ENCODE data around the gene HHAT. TPM values are rescaled to one million over a fixed set of nuclear protein-coding genes. Genes with fewer than 3 reads are reported as not detected.

Gene HHAT
- total and polyA plus RNA-seq, 2 donors (not counting 3 experiments of a cell fraction or from before 2014, with no cell fraction given): 2.4 to 4.3 TPM

GRCh38 chr1:210347112-210347511 is 18.4 kb downstream of the HHAT start:
- dilution Hi-C loops (cut with MboI; ENCODE audit: extremely low pct_ligation_motif_present, low sequenced_read_pairs): no loop called here
- no peak overlapping the region for H3K9ac ChIP-seq (replicated peaks; ENCODE audit: extremely low read depth, insufficient read depth, low read length)
- H3K36me3 ChIP-seq (ENCODE audit: control insufficient read depth in 2 of 2, extremely low read depth in 1 of 2, insufficient read depth in 2 of 2, low read length in 2 of 2): no peaks in the 10 kb centered on the region
- no peaks in the 10 kb centered on the region for H3K79me2 ChIP-seq (ENCODE audit: control insufficient read depth, insufficient read depth, low read length)
- no peak for DNase-seq (ENCODE audit: low read depth, low spot score)
- H3K4me3 ChIP-seq (replicated peaks in 1 of 3; ENCODE audit: insufficient read depth in 1 of 3, low read depth in 1 of 3, low read length in 3 of 3): no peak overlapping the region
- intact Hi-C loops (cut with micrococcal nuclease): loop anchor here (2.0 kb wide), 1 partner anchor 14 kb away; no protein-coding TSS in a partner anchor
- POLR2A ChIA-PET: no interaction called here
- no peaks in the 10 kb centered on the region for H3K9me1 ChIP-seq (replicated peaks; ENCODE audit: control insufficient read depth, extremely low read depth, insufficient read depth, low read length)
- no peak overlapping the region for H2AFZ ChIP-seq (ENCODE audit: low read depth, low read length)
- no peak overlapping the region for H3K27ac ChIP-seq (ENCODE audit: insufficient read depth, low read depth, low read length)
- H3K4me2 ChIP-seq (ENCODE audit: insufficient read depth, low read length): no peak overlapping the region
- no peak for FAIRE-seq
- H4K20me1 ChIP-seq (replicated peaks; ENCODE audit: control insufficient read depth, extremely low read depth, insufficient read depth, low read length): no peaks in the 10 kb centered on the region
- H3K9me3 ChIP-seq (replicated peaks; ENCODE audit: control insufficient read depth, insufficient read depth, low read length): no peaks in the 10 kb centered on the region
- TF ChIP-seq EZH2 (IDR thresholded peaks at IDR 0.05; ENCODE audit: borderline replicate concordance, low read depth, low read length, severe bottlenecking): no peak
- TF ChIP-seq FOS (IDR thresholded peaks at IDR 0.05; ENCODE audit: borderline replicate concordance, insufficient read depth, low read length): no peak
- no peak for TF ChIP-seq MYC (IDR thresholded peaks at IDR 0.05; ENCODE audit: low read depth, low read length)
- no peak for TF ChIP-seq MAX (IDR thresholded peaks at IDR 0.05; ENCODE audit: insufficient read depth, insufficient read length)
- no peak for TF ChIP-seq JUN (IDR thresholded peaks at IDR 0.05; ENCODE audit: borderline replicate concordance, insufficient read depth, insufficient read length, low read depth)
- TF ChIP-seq GATA2 (IDR thresholded peaks at IDR 0.05; ENCODE audit: insufficient read depth, insufficient read length, low read depth, low read length): no peak
- no peak for TF ChIP-seq POLR2AphosphoS5 (IDR thresholded peaks at IDR 0.05; ENCODE audit: insufficient read depth, low read depth, low read length)
- no peak for TF ChIP-seq POLR2A (IDR thresholded peaks at IDR 0.05; ENCODE audit: low read depth, low read length)
- TF ChIP-seq, protein P1, sequence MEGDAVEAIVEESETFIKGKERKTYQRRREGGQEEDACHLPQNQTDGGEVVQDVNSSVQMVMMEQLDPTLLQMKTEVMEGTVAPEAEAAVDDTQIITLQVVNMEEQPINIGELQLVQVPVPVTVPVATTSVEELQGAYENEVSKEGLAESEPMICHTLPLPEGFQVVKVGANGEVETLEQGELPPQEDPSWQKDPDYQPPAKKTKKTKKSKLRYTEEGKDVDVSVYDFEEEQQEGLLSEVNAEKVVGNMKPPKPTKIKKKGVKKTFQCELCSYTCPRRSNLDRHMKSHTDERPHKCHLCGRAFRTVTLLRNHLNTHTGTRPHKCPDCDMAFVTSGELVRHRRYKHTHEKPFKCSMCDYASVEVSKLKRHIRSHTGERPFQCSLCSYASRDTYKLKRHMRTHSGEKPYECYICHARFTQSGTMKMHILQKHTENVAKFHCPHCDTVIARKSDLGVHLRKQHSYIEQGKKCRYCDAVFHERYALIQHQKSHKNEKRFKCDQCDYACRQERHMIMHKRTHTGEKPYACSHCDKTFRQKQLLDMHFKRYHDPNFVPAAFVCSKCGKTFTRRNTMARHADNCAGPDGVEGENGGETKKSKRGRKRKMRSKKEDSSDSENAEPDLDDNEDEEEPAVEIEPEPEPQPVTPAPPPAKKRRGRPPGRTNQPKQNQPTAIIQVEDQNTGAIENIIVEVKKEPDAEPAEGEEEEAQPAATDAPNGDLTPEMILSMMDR (IDR thresholded peaks at IDR 0.05; ENCODE audit: extremely low read depth in 1 of 2, insufficient read depth in 1 of 2, low read depth in 1 of 2, low read length in 2 of 2): no peak
- no peaks in the 10 kb centered on the region for H3K4me1 ChIP-seq (ENCODE audit: control insufficient read depth, extremely low read depth, insufficient read depth, low read length)
- H3K27me3 ChIP-seq (ENCODE audit: control insufficient read depth in 2 of 2, insufficient read depth in 2 of 2, low read length in 2 of 2): no peaks in the 10 kb centered on the region
- BruUV-seq (replicated peaks): no TSS peak
- CTCF ChIA-PET: no interaction called here
